ENCODE measurements around the gene DOK6.

Gene DOK6

DNA sequence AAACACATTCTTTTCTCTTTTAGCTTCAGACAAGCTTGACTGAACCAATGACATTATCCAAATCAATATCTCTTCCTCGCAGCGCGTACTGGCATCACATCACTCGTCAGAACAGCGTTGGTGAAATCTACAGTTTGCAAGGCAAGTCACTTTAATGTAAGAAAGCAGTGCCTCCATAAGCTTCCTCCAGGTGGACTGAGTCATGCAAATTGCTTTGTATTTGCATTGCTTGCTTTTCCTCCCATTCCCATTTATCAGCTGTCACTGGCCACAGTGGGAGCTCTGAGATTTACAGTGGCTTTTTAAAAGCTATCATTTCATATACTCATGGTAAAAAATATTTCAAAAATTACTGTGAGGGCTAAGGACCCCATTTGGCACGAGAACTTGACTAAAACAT lies 357.0 kb downstream of the DOK6 start:
- DNase-seq, result no peak

DNA sequence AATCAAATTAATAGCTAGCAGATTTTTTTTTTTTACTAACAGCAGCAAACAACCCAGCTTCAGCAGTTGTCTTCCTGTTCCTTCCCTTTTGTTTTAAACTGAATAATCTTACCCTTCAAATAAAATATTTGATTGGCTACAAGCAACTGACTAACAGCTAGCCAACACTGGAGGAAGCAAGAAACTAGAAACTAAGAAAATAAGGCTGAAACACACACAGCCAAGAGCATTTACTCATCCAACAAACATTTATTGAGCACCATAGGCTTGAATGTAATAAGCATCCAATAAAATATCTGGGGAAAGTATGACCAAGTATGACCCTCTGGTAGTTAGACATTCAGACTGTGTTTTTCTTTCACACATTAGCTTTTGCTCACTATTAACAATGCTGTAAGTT lies 357.8 kb downstream of the DOK6 start:
- DNase-seq, result no peak

DNA sequence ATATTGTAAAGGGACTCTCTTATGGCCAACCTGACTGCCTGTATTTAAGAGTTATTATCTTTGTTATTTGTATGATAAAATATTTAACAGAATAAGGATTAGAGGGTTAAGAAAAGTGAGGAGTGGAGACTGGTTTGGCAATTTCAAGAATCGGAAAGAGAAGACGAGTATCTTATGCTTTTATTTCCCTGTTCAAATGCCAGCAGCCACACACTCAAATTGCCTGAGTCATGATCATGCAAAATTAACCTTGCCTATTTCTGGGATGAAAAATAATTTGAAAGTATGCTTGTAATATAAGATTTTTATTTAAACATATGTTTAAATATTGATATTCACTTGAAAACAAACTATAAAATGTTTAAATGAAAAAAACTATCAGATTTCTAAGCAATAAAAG lies 358.4 kb downstream of the DOK6 start:
- no peak for DNase-seq

DNA sequence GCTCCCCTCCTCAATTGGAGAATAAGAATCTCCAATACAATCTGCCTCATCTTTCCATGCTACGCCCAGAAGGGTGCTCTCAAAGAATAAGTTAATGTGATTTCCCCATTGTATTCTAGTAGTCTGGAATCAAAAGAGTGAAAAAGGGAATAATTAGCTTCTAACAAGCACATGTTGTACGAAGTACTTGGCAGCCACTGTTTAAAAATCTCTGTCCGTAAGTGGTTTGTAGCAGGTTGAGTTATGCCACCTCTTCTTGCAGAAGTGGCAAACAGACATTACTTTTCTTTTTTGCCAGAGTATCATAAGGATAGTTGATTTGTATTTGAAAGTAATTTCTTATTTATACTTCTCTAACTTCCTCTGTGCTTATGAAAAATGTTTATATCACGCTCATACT lies 362.3 kb downstream of the DOK6 start:
- DNase-seq, result no peak

DNA sequence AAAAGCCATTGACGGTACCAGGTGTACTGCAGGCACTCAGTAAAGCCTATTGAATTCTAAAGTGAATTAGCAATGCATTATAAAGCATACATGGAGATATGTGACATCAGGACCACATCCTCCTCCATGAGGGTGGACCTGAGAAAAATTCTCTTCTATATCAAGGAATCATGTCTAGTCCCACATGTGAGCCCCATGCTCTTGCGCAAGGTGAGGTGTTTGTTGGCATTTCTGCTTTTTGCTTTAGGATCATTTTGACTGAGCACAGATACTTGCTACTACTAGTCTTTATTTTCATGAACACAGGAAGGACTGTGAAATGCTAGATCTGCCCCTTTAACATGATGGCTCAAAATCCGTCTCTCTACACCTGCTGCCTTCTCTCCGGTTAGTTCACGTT lies 363.1 kb downstream of the DOK6 start:
- DNase-seq, result no peak

DNA sequence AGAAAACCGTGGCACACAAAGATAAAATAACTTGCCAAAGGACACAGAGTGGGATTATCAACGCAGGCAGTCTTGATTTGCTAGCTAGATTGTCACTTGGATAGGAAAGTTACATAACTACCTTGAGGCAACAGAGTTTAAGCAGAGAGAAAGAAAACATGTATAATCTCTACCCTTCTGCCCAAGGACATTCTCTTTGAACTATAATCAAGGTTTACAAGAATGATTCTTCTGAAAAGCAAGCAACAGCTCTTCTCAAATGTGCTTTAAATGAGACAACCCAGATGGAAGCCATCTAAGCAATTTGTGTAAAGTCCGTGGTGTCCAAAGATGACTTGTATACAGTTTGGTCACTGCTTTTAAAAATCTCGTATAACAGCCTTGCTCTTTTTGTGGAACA lies 369.6 kb downstream of the DOK6 start:
- no peak for DNase-seq

DNA sequence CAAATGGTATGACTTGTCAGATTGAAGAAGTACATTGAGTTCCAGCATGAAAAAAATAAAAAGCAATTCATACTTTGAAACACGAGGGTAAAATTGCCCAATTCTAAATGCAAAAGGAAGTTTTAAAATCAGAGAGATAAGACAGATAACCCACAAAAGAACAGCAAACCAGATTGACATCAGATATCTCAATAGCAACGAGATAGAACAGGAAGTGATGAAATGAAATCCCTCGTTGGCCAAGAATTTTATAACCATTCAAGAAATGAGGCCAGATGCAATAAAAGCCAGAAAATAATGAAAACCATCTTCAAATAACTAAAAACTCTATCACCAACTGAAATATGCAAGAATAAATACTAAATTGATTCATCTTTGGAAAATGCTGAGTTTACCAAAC lies 374.1 kb downstream of the DOK6 start:
- peak; percentile 11 for DNase-seq

DNA sequence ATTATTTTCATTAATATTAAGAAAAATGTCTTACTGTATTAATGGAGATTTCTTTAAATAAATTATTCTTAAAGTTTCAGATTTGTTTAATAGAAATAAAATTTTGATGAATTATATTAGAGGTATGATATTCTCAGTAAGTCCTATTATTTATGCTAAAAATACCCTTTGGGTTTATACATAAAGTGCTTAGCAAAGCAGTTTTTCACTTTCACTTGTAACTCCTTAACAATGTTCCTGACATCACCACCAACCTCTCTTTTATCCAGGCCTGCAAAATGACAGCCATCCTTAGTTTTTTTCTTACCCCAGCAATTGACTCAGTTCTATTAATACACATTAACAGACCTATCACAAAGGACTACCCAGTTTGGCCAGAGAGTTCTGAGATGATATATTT lies 376.6 kb downstream of the DOK6 start:
- DNase-seq, result no peak

DNA sequence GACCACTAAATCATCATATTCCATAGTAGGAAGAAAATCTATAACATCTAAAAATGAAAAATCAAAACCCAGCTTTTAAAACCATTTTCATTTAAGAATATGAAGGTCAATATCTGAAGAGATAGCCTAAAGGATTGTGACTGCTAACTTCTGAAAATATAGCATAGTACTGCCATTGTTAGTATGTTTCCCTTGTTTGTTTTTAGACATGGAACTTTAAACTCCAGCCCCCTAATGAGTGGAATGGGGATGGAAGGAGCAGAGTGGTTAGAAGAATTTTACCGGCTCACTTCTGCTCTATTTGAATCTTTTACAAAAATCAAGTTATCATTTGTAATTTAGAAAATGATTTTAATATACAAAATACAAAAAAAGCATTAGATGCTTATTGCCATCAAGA lies 378.0 kb downstream of the DOK6 start:
- DNase-seq, result no peak

DNA sequence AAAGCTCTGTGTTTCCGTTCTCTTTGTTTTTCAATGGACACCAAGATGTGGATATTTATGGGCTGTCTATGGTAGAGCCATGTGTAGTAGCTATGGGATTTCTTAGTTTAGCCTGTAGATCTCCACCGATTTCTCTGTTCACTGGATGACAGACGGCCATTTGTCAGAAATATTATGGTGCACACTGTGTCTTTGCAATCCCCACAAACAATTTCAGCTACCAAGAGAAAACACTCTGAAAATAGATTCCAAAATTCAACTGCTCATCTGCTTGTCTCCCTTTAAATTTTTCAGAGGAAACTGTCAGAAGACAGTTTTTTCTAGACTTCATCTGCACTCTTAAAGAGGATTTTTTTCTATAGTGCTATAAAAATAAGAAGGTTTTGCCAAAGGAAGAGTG lies 380.2 kb downstream of the DOK6 start:
- no peak for DNase-seq

DNA sequence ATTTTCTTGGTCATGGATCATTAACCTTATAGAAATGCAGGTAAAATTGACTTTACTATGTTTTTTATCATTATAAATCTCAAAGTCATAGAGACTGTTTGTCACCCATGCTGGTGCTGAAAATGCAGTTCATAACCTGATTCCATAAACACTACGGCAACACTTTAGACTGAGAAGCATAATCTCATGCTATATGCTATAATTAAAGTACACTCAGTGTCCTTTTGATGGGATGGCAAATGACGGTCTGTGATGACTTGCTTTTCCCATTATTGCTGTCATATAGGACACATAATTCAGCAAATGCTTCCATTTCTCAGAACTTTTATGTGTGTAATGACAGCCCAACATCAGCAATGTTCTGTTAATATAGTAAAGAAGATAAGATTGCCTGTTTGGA lies 384.1 kb downstream of the DOK6 start:
- DNase-seq, result no peak

DNA sequence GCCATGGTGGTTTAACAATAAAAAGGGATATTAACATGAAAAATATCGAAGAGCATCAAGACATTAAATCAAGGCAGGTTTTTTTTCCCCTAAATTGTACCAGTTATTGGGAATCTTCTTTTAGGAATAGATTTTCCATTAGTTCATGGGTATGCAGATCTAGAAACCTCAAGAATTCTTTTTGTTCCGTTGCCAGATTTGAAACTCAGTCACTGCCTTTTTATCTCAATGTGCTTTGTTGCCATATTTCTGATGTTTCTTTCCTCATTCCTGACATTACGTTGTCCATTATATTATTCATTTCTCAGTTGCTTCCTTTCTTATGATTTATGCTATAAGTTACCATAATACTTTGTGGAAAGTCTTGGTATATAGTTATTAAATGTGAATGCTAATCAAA lies 384.8 kb downstream of the DOK6 start:
- no peak for DNase-seq

DNA sequence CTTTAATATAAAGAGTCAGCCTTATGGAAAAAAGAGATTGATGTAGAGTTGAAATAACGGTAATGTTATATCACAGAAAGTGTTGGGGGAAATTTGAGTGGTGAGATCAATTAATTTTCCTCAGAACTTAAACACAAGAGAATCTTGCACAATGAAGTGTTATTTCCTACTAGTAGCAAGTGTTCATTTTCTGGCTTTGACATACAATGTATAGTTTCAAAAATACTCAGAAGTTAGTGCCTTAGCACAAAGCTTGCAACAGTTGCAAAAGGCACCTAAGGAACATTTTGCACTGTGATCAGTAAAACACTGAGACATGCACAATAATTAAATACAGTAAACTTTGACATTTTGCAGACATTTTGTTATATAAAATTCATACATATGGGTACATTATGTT lies 385.7 kb downstream of the DOK6 start:
- no peak for DNase-seq

DNA sequence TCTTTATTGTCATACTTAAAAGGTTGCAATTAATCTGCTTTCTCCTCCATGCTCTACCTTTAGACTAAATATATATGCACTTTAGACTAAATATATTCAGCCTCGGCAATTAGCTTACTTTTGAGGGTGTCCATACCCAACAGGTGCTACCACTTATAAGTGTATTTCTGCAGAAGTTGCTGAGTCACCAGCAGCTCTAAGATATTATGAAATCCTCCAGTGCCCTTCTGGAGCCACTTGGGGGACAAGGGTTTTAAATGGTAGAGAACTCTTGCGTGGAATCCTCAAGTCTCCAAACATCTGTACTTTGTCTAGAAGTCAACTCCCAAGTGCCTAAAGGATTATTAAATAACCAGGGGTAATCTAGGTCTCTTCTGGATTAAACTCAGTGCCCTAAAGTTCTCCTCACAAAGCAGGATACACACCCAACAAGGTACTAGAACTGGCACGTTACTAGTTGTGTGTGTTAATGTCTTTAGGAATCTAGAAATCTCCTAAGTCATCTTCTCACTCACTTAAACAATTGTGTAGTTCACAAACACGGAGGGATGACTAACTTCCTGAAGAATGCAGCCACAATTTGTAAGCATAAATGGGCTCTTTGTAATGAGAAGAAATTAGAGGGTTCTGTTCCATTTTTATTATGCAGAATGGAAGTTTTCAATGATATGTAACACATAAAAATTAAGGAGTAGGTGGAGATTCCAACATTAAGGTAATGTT lies 387.3 kb downstream of the DOK6 start:
- no peak for DNase-seq

DNA sequence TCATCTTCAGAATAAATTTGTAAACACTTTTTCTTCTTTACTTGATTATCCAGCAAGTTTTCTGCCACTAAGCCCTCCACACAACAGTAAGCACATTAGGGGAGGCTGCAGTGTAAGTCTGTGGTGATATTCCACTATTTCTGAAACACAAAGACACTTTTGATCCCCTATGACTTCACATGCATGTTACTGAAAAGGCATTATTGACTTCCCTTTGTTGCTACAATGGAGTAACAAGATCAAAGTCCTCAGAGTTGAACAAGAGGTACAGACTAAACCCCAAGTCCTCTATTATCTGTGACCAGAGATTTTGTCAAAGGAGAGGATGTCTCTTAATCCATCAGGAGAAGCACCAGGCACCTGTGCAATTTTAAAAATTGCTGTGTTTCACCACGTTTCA lies 389.1 kb downstream of the DOK6 start:
- no peak for DNase-seq

DNA sequence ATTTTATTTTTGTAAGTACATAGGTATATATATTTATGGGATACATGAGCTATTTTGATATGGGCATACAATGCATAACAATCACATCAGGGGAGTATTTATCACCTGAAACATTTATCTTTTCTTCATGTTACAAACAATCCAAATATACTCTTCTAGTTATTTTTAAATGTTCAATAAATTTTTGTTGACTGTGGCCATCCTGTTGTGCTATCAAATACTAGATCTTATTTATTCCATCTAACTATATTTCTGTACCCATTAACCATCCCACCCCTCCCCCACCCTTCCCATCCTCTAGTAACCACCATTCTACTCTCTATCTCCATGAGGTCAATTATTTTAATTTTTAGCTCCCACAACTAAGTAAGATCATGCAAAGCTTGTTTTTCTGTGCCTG lies 390.0 kb downstream of the DOK6 start:
- DNase-seq, result no peak

DNA sequence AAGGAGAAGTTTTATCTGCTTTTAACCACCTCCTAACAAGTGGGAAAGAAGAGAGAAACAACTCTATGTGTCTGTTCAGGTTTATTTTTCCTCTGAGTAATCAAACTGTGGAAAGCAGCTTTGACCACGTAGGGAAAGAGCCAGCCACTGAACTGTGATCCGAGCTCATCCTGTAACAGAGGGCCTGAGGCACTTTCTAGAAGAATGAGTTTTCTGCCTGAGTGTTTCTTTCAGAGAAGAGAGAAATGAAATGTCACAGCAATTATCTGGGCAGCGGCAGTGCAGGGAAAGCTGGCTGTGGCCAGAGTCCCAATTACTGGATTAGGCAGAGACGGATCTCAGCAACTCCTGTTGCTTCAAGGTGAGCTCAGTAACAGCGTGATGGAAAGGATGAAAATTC lies 395.1 kb downstream of the DOK6 start:
- no peak for DNase-seq

DNA sequence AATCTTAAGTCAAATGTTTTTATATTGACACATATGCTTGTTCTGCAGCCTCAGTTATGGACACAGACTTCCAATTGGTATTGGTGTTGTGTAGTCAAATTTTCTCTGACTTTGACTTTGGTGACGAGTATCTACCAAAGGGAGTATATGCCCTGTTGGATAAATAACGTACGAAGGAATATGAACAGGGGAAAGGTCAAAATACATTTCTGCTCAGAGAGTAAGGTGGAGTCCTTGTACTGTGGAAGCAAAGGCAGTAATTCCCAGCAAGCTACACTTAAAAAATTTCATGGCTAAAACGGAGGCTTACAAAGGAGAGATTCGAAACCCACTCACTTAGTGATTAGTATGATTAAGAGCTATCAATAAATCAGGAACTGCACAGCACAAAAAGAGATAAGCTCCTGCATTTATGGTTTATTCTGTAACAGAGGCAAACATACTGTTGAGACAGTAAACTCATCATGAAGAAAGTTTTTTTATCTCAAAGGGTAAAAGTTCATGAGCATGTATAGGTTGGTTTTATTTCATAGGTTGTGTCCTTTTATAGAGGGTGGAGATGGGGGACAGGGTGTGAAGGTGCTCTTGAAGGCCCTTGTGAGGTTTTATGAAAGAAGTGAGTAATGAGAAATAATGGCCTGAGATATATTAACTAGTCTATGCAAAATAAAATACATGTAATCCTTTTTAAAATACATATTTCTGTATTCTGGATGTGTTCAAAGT lies 404.3 kb downstream of the DOK6 start:
- no peak for DNase-seq

DNA sequence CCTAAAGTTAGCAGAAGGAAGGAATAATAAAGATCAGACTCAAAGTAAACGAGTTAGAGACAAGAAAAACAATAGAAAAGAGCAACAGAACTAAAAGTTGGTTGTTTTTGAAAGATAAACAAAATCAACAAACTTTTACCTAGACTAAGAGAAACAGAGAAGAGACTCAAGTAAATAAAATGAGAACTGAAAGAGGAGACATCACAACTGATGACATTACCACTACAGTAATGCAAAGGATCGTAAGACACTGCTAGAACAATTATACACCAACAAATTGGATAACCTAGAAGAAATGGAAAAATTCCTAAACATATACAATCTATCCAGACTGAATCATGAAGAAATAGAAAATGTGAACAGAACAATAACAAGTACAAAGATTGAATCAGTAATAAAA lies 407.7 kb downstream of the DOK6 start:
- DNase-seq, result no peak

DNA sequence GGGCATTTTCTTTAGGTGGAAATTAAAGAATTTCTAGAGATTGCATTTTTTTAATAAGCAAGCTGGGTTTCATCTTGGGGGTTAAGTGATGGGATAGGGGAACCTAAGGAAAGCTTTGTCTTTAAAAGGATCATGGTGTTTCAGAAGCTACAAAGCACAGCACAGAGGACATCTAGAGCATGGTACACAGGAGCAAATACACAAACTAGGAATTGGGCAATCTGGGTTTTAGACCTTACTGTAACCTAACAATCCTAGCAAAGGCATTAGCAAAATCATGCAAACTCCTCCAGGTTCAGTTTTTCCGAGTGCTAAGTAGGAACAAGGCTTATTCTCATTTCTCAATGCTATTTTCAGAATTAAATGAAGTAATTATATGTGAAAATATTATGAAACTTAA lies 412.9 kb downstream of the DOK6 start:
- no peak for DNase-seq

DNA sequence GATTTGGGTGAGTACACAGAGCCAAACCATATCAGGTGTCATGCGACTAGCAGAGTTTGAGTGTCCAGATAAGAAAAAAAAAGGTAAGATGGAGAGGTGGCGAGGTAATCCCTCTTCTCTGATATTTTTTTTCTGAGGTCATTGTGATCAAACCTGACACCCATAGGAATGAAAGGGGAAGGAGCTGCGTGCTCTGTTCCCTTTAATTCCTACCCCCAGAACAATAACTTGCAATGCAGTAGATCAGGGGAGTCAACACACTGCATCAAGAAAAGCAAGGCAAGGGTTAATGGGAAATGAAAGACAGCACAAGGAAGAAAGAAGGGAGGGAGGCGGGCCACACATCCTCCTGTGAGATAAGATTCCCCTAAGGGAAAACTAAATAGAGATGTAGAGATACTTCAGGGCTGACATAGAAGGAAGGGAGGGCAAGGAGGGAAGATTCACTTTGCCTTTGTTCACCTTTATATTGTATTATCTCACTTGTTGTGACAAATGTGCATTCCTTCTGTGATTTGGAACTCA lies 414.2 kb downstream of the DOK6 start:
- DNase-seq, result no peak

DNA sequence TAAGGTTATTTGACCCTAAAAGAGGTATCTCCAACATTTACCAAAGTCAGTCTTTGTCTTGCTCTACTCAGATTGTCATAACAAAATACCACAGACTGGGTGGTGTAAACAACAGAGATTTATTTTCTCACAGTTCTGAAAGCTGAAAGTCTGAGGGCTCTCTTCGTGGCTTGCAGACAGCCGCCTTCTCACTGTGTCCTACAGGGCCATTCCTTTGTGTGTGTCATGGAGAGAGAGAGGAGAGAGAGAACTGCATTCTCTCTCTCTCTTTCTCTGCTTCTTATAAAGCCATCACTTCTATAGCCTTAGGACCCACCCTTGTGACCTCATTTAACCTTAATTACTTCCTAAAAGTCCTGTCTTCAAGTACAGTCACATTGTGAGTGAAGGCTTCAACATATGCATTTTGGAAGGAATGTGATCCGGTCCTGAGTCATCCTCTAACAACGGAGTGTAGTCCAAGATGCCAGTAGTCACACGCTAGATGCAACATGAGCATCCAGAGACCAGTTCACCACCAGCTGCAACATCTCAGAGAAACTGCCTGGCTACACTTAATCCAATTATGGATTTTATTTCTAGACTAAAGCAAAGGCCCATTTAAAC lies 416.8 kb downstream of the DOK6 start:
- DNase-seq, result no peak

DNA sequence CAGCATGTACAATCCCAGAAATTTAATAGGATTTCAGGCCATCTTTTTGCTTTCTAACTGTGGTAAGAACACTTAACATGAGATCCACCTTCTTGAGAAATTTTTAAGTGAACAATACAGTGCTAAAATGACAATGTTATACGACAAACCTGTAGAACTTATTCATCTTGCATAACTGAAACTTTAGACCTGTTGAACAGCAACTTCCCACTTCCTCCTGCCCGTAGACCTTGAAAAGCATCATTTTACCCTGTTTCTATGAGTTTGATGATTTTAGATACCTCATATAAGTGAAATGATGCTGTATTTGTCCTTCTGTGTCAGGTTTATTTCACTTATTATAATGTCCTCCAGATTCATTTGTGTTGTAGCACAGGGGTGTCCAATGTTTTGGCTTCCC lies 418.8 kb downstream of the DOK6 start:
- DNase-seq, result no peak

DNA sequence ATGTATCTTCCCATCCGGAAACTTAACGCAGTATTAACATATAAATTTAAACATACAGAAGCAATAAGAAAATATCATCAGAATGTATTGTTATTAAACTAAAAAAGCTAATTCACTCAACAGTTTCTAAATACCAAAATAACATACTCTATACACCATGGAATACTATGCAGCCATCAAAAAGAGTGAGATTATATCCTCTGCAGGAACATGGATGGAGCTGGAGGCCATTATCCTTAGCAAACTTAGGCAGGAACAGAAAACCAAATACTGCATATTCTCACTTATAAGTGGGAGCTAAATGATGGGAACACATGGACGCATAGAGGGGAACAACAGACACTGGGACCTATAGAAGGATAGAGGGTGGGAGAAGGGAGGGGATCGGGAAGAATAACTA lies 419.9 kb downstream of the DOK6 start:
- no peak for DNase-seq
